H1 (cell line): Measurements from ENCODE around the gene SLC24A4. TPM values are rescaled to one million over a fixed set of nuclear protein-coding genes. Genes with fewer than 3 reads are reported as not detected.

Experiments used
- CTCF ChIA-PET: fragments of 300-600 bp; sonication (Branson Sonifier 250); formaldehyde crosslinking; loops from one replicate; lab custom pipeline; 2021; ENCODE audit not compliant: partially characterized antibody; lab: Charles Lee
- POLR2A ChIA-PET: fragments of 300-600 bp; sonication (Branson Sonifier 250); formaldehyde crosslinking; loops from one replicate; lab custom pipeline; 2021; ENCODE audit warnings: inconsistent platforms; ENCODE audit not compliant: partially characterized antibody; lab: Charles Lee
- DNase-seq, 2 experiments: peaks; one replicate each; pipeline versions ENCODE4 v3.0.0 to v3.0.0-alpha.2; 2010 to 2022; ENCODE audit warnings: low spot score in 2 of 2, low read depth in 1 of 2, mixed read lengths in 1 of 2
- FAIRE-seq: peaks from 2 replicates; lab custom pipeline; 2011; peaks lifted over from hg19 to GRCh38; lab: Jason Lieb, UNC
- H2AFZ ChIP-seq: 2 replicates; pipeline ENCODE4 v1.8.1; 2012; ENCODE audit warnings: low read length, inconsistent platforms
- H2AK5ac ChIP-seq: 2 replicates; pipeline ENCODE4 v1.6.1; 2013; ENCODE audit warnings: low read depth, low read length
- H2BK120ac ChIP-seq: replicated peaks from 2 replicates; pipeline ENCODE3; 2013; ENCODE audit warnings: low read depth, low read length, inconsistent platforms
- H2BK12ac ChIP-seq: 2 replicates; pipeline ENCODE4 v1.6.1; 2013; ENCODE audit warnings: low read depth, low read length
- H2BK15ac ChIP-seq: 2 replicates; pipeline ENCODE4 v1.6.1; 2013; ENCODE audit warnings: low read length
- H2BK20ac ChIP-seq: 2 replicates; pipeline ENCODE4 v1.6.1; 2013; ENCODE audit warnings: low read length
- H2BK5ac ChIP-seq: 2 replicates; pipeline ENCODE4 v1.6.1; 2013; ENCODE audit warnings: low read depth, low read length
- H3K14ac ChIP-seq: 2 replicates; pipeline ENCODE4 v1.6.1; 2013; ENCODE audit warnings: inconsistent platforms; ENCODE audit not compliant: insufficient read length
- H3K18ac ChIP-seq: 2 replicates; pipeline ENCODE4 v1.6.1; 2013; ENCODE audit warnings: low read length; ENCODE audit errors: extremely low read depth
- H3K23ac ChIP-seq: 2 replicates; pipeline ENCODE4 v1.6.1; 2013; ENCODE audit warnings: inconsistent platforms; ENCODE audit not compliant: insufficient read length
- H3K23me2 ChIP-seq: 2 replicates; pipeline ENCODE4 v1.6.1; 2013; ENCODE audit warnings: low read depth, low read length
- H3K27ac ChIP-seq: 2 replicates; pipeline ENCODE4 v1.6.1; 2011; ENCODE audit warnings: low read depth, low read length, inconsistent platforms
- H3K27me3 ChIP-seq, 4 experiments: replicated peaks in 1 of 4; 1 replicate in 1 of 4; 2 replicates in 3 of 4; pipeline versions ENCODE4 v1.6.1 to v1.8.1; 2011 to 2013; ENCODE audit warnings: low read length in 3 of 4, mild to moderate bottlenecking in 3 of 4, inconsistent platforms in 2 of 4, mixed read lengths in 2 of 4, moderate library complexity in 1 of 4; ENCODE audit not compliant: control insufficient read depth in 3 of 4, insufficient read depth in 3 of 4; ENCODE audit errors: extremely low read depth in 1 of 4
- H3K36me3 ChIP-seq, 4 experiments: 2 replicates each; pipeline versions ENCODE4 v1.6.1 to v1.8.1; 2011 to 2013; ENCODE audit warnings: mild to moderate bottlenecking in 4 of 4, low read length in 3 of 4, moderate library complexity in 2 of 4, control low read depth in 1 of 4, inconsistent platforms in 1 of 4; ENCODE audit not compliant: insufficient read depth in 4 of 4, control insufficient read depth in 2 of 4
- H3K4ac ChIP-seq: replicated peaks from 2 replicates; pipeline ENCODE3; 2013; ENCODE audit warnings: low read length, low read depth, mixed read lengths, inconsistent platforms; ENCODE audit not compliant: insufficient read length
- H3K4me1 ChIP-seq, 4 experiments: replicated peaks in 1 of 4; 1 replicate in 1 of 4; 2 replicates in 3 of 4; pipeline versions ENCODE4 v1.6.1 to v1.8.1; 2011 to 2013; ENCODE audit warnings: low read length in 3 of 4, inconsistent platforms in 2 of 4, mixed read lengths in 1 of 4; ENCODE audit not compliant: insufficient read depth in 4 of 4, control insufficient read depth in 3 of 4
- H3K4me2 ChIP-seq, 2 experiments: 2 replicates each; pipeline versions ENCODE4 v1.6.1 to v1.8.1; 2011 to 2013; ENCODE audit warnings: low read depth in 2 of 2, low read length in 2 of 2, control low read depth in 1 of 2, inconsistent platforms in 1 of 2, mild to moderate bottlenecking in 1 of 2; ENCODE audit not compliant: insufficient read depth in 1 of 2
- H3K4me3 ChIP-seq, 4 experiments: fragments of 200-600, 300-600 bp in 1 of 4; sonication (generic), shearing (Covaris generic), sonication (Bioruptor Twin) in 1 of 4; 2 replicates each; pipeline versions ENCODE4 v1.5.1 to v1.8.1; 2011 to 2016; ENCODE audit warnings: low read length in 4 of 4, low read depth in 3 of 4, control low read depth in 2 of 4, inconsistent platforms in 2 of 4, mild to moderate bottlenecking in 2 of 4, mixed read lengths in 1 of 4, moderate library complexity in 1 of 4; ENCODE audit not compliant: insufficient read depth in 2 of 4; ENCODE audit errors: extremely low read depth in 1 of 4
- H3K56ac ChIP-seq: replicated peaks from 2 replicates; pipeline ENCODE3; 2013; ENCODE audit warnings: low read depth, mild to moderate bottlenecking, mixed read lengths, low read length, inconsistent platforms; ENCODE audit not compliant: insufficient read length
- H3K79me1 ChIP-seq: 2 replicates; pipeline ENCODE4 v1.6.1; 2013; ENCODE audit warnings: low read depth, low read length, control low read depth
- H3K79me2 ChIP-seq, 2 experiments: 2 replicates each; pipeline versions ENCODE4 v1.6.1 to v1.8.1; 2012 to 2013; ENCODE audit warnings: low read length in 2 of 2, mild to moderate bottlenecking in 2 of 2, inconsistent platforms in 1 of 2; ENCODE audit not compliant: insufficient read depth in 2 of 2, control insufficient read depth in 1 of 2
- H3K9ac ChIP-seq, 4 experiments: replicated peaks in 1 of 4; 1 replicate in 1 of 4; 2 replicates in 3 of 4; pipeline versions ENCODE4 v1.6.1 to v1.8.1; 2011 to 2013; ENCODE audit warnings: low read depth in 3 of 4, low read length in 3 of 4, control low read depth in 2 of 4, mild to moderate bottlenecking in 2 of 4, moderate library complexity in 2 of 4, inconsistent platforms in 1 of 4; ENCODE audit errors: extremely low read depth in 1 of 4
- H3K9me3 ChIP-seq, 2 experiments: 2 replicates each; pipeline versions ENCODE4 v1.6.1 to v1.8.1; 2012 to 2013; ENCODE audit warnings: mild to moderate bottlenecking in 2 of 2, moderate library complexity in 2 of 2, control low read depth in 1 of 2, inconsistent platforms in 1 of 2, low read depth in 1 of 2, low read length in 1 of 2, mixed read lengths in 1 of 2; ENCODE audit not compliant: insufficient read depth in 2 of 2
- H4K20me1 ChIP-seq, 2 experiments: replicated peaks in 1 of 2; 2 replicates each; pipeline versions ENCODE3 to v1.8.1; 2011 to 2013; ENCODE audit warnings: inconsistent platforms in 2 of 2, low read length in 2 of 2, mild to moderate bottlenecking in 1 of 2; ENCODE audit not compliant: insufficient read depth in 2 of 2, control insufficient read depth in 1 of 2
- H4K5ac ChIP-seq: 2 replicates; pipeline ENCODE4 v1.6.1; 2013; ENCODE audit warnings: low read length, low read depth, mixed read lengths, inconsistent platforms; ENCODE audit not compliant: insufficient read length
- H4K8ac ChIP-seq: 2 replicates; pipeline ENCODE4 v1.8.0; 2013; ENCODE audit warnings: mild to moderate bottlenecking, moderate library complexity, low read length, inconsistent platforms; ENCODE audit not compliant: insufficient read depth; ENCODE audit errors: extremely low read depth
- H4K91ac ChIP-seq: replicated peaks from 2 replicates; pipeline ENCODE3; 2013; ENCODE audit warnings: low read length, mixed read lengths, inconsistent platforms; ENCODE audit not compliant: insufficient read length
- YY1 ChIP-seq: IDR thresholded peaks from 2 replicates; pipeline ENCODE4 v1.6.1; 2011; ENCODE audit warnings: low read depth, mild to moderate bottlenecking, low read length
- WGBS, 2 experiments: shearing (Covaris generic) in 1 of 2; methylation state at CpG; one replicate each; pipeline versions ENCODE4 v1.1.6 to v1.1.7; 2013 to 2015; ENCODE audit warnings: low lambda C conversion rate in 2 of 2, mixed read lengths in 2 of 2, inconsistent platforms in 1 of 2, low coverage in 1 of 2, missing lambda C conversion rate in 1 of 2; ENCODE audit not compliant: insufficient replicate concordance in 2 of 2, insufficient coverage in 1 of 2, insufficient read length in 1 of 2; ENCODE audit errors: extremely low coverage in 1 of 2, missing lambda C conversion rate in 1 of 2; 5-methylcytosine and 5-hydroxymethylcytosine counted together
- polyA plus RNA-seq, 7 experiments: library from polyadenylated mRNA; depleted of rRNA in 3 of 7; stranded (reverse) in 5 of 7; unstranded in 2 of 7; fragments of >200 nt in 5 of 7; fragments of 200-250 nt in 2 of 7; gene quantifications; 1 replicate in 5 of 7; 2 replicates in 1 of 7; 4 replicates in 1 of 7; pipeline versions ENCODE4 v1.2.1 to v1.2.3, GENCODE V29; 2011 to 2013; ENCODE audit warnings: missing spikeins in 2 of 7, mixed read lengths in 2 of 7
- total RNA-seq: library from RNA; stranded (reverse); fragmentation: NEBNext Ultra II Directional; extraction: Animal tissue kit (Norgen Biotek cat#: 25700); gene quantifications from 2 replicates; pipeline ENCODE4 v1.2.1, GENCODE V29; 2021

The SLC24A4 gene
- total and polyA plus RNA-seq, 2 of the 8 experiments (the other 6 are each of a cell fraction or from before 2014, with no cell fraction given): 0.27 to 0.89 TPM

GRCh38 chr14:92514844-92515514, 192.0 kb downstream of the SLC24A4 start:
- Histone ChIP-seq H3K4me3 (peak overlapping the region; percentile 48 to 77 (median 70); a peak in 4 of 8 replicates), H2BK20ac (no peak overlapping the region), H4K91ac (no peak overlapping the region), H3K27ac (no peak overlapping the region), H2BK12ac (no peak overlapping the region), H4K5ac (no peak overlapping the region), H3K14ac (no peak overlapping the region), H4K20me1 (no peaks in the 10 kb centered on the region), H3K79me2 (no peaks in the 10 kb centered on the region), H3K9me3 (no peaks in the 10 kb centered on the region), H2BK120ac (no peak overlapping the region), H3K9ac (no peak overlapping the region), H2AK5ac (no peak overlapping the region), H2BK15ac (no peak overlapping the region), H3K4ac (no peak overlapping the region), H3K27me3 (peaks cover 12 to 43% (median 28%) of the 10 kb centered on the region in 4 experiments), H2AFZ (no peak overlapping the region), H3K36me3 (no peaks in the 10 kb centered on the region), H4K8ac (no peak overlapping the region), H3K18ac (no peak overlapping the region), H2BK5ac (no peak overlapping the region), H3K4me2 (peak overlapping the region; percentile 74 to 98), H3K79me1 (no peaks in the 10 kb centered on the region), H3K23me2 (peaks cover 14% of the 10 kb centered on the region; the same call in 1 of the 2 replicates), H3K56ac (no peak overlapping the region), H3K23ac (no peak overlapping the region), H3K4me1 (0 out of 7 replicates have a peak, but pooled peaks cover 0 to 5% (median under 1%) of the 10 kb centered on the region in 4 experiments)
- DNase-seq: no peak
- no peak for TF ChIP-seq YY1
- ChIA-PET CTCF (interaction anchor here (0.8 to 2.0 kb wide), 4 partner anchors 11 to 98 kb away, joined by 3 to 5 read pairs (median 4); no protein-coding TSS in a partner anchor), POLR2A (no interaction called here)
- 73% methylated on average over 9 of the region's 15 CpGs; no CpG with 5 or more reads in 1 of the 2 experiments for WGBS, 2 experiments
- FAIRE-seq: no peak
